ENCODE data around the gene ZNF780A. TPM values are rescaled to one million over a fixed set of nuclear protein-coding genes. Genes with fewer than 3 reads are reported as not detected.

Gene ZNF780A
- total and polyA plus RNA-seq, 9 donors, result 5.4 to 18.7 (median 15.6) TPM

- intact Hi-C loops (cut with DNase I), result no loop called here
- Histone ChIP-seq H3K4me1 (ENCODE audit: insufficient read depth) (peaks cover 4% of the 10 kb centered on the region), H3K36me3 (no peaks in the 10 kb centered on the region), H3K9me3 (no peaks in the 10 kb centered on the region), H3K4me3 (no peak overlapping the region), H3K27me3 (no peaks in the 10 kb centered on the region), H3K27ac (no peak overlapping the region)
- TF ChIP-seq POLR2A (IDR thresholded peaks at IDR 0.05) (no peak), EP300 (IDR thresholded peaks at IDR 0.05) (no peak)
- TF ChIP-seq, protein P1, sequence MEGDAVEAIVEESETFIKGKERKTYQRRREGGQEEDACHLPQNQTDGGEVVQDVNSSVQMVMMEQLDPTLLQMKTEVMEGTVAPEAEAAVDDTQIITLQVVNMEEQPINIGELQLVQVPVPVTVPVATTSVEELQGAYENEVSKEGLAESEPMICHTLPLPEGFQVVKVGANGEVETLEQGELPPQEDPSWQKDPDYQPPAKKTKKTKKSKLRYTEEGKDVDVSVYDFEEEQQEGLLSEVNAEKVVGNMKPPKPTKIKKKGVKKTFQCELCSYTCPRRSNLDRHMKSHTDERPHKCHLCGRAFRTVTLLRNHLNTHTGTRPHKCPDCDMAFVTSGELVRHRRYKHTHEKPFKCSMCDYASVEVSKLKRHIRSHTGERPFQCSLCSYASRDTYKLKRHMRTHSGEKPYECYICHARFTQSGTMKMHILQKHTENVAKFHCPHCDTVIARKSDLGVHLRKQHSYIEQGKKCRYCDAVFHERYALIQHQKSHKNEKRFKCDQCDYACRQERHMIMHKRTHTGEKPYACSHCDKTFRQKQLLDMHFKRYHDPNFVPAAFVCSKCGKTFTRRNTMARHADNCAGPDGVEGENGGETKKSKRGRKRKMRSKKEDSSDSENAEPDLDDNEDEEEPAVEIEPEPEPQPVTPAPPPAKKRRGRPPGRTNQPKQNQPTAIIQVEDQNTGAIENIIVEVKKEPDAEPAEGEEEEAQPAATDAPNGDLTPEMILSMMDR (IDR thresholded peaks at IDR 0.05), result no peak
- DNase-seq, result no peak
- WGBS, 3 donors, result 71 to 99% (median 88%) methylated on average over 5 of the region's 5 CpGs
Observed at GRCh38 chr19:40088299-40089047, 2.3 kb downstream of the ZNF780A start.

DNA sequence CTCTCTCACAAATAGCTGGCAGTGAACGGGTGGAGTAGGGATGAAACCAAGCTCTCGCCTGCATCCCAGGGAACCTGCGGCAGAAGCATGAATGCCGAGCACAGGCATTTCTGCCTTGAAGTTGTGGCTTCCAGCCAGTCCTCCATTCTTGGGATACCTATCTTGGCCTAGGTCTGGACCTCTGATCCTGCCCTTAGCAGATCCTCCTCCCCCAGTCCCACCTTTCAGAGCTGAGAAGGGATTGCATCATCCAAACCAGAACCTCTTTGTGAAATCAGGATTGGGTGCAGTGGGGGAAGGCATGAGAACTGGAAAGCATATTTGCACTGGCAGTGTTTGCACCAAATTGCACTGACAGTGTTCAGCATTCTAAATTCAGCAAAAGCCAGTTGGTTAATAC is 5.8 kb downstream of the ZNF780A start:
- intact Hi-C loops (cut with DNase I), result no loop called here
- Histone ChIP-seq H3K4me1 (ENCODE audit: insufficient read depth) (peaks cover 4% of the 10 kb centered on the region), H3K27me3 (no peaks in the 10 kb centered on the region), H3K36me3 (no peaks in the 10 kb centered on the region), H3K9me3 (no peaks in the 10 kb centered on the region), H3K4me3 (no peak overlapping the region), H3K27ac (no peak overlapping the region)
- 64 to 82% (median 73%) methylated on average over 4 of the region's 4 CpGs for WGBS, 3 donors
- no peak for DNase-seq
- no peak for TF ChIP-seq POLR2A (IDR thresholded peaks at IDR 0.05)
- TF ChIP-seq EP300 (IDR thresholded peaks at IDR 0.05), result no peak
- TF ChIP-seq, protein P1 (IDR thresholded peaks at IDR 0.05), result no peak

DNA sequence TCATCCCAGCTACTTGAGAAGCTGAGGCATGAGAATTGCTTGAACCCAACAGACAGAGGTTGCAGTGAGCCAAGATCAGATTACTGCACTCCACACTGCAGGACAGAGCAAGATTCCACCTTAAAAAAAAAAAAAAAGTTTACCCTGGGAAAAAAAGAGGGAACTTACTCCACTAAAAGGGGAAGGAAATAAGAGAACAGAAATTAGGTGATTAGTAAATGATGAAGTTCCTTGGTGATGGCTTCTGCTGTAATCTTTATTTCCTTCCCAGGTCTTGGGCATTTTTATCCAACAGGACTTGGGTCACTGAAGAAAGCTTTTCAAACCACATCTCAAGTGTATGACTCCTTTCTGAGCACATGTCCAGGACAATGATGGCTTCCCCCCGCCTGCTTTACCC is 9.3 kb downstream of the ZNF780A start:
- no peaks in the 10 kb centered on the region for H3K36me3 ChIP-seq

DNA sequence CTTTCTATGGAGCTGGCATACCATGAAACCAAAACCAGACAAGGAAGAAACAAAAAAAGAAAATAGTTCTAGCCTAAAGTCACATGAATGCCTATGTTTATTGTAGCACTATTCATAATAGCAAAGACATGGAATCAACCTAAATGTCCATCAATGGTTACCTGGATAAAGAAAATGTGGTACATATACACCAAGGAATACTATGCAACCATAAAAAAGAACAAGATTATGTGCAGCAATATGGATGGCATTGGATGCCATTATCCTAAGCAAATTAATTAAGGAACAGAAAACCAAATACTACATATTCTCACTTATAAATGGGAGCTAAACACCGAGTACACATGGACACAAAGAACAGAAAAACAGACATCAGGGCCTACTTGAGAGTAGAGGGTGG is 10.5 kb downstream of the ZNF780A start:
- no peaks in the 10 kb centered on the region for H3K36me3 ChIP-seq
- 97 to 100% (median 100%) methylated on average over 1 of the region's 1 CpG for WGBS, 3 donors

More for the DNA sequence above, 9.3 kb downstream of the ZNF780A start:
- H3K4me1 ChIP-seq (ENCODE audit: insufficient read depth), result no peaks in the 10 kb centered on the region
- WGBS, 3 donors, result 95 to 100% (median 99%) methylated on average over 1 of the region's 1 CpG
- TF ChIP-seq, protein P1 (IDR thresholded peaks at IDR 0.05), result no peak
- TF ChIP-seq POLR2A (IDR thresholded peaks at IDR 0.05) (no peak), EP300 (IDR thresholded peaks at IDR 0.05) (no peak)
- no peak overlapping the region for H3K27ac ChIP-seq
- peaks cover 0 to 10% of the 10 kb centered on the region in 2 donors for H3K9me3 ChIP-seq
- no peaks in the 10 kb centered on the region for H3K27me3 ChIP-seq
- no peak overlapping the region for H3K4me3 ChIP-seq
- DNase-seq, result no peak
- intact Hi-C loops (cut with DNase I), result no loop called here

More for the DNA sequence above, 10.5 kb downstream of the ZNF780A start:
- H3K9me3 ChIP-seq, result peaks cover 0 to 15% of the 10 kb centered on the region in 2 donors
- TF ChIP-seq POLR2A (IDR thresholded peaks at IDR 0.05) (no peak), EP300 (IDR thresholded peaks at IDR 0.05) (no peak)
- TF ChIP-seq, protein P1 (IDR thresholded peaks at IDR 0.05), result no peak
- intact Hi-C loops (cut with DNase I), result no loop called here
- H3K27me3 ChIP-seq, result no peaks in the 10 kb centered on the region
- no peak overlapping the region for H3K27ac ChIP-seq
- H3K4me3 ChIP-seq, result no peak overlapping the region
- no peaks in the 10 kb centered on the region for H3K4me1 ChIP-seq (ENCODE audit: insufficient read depth)
- DNase-seq, result no peak
